Measurements from ENCODE around the gene CHTOP. TPM values are rescaled to one million over a fixed set of nuclear protein-coding genes. Genes with fewer than 3 reads are reported as not detected.

Gene CHTOP
- total and polyA plus RNA-seq, 2 of the 4 experiments (the other 2 are of a cell fraction), result 33.9 to 50.8 TPM

DNA sequence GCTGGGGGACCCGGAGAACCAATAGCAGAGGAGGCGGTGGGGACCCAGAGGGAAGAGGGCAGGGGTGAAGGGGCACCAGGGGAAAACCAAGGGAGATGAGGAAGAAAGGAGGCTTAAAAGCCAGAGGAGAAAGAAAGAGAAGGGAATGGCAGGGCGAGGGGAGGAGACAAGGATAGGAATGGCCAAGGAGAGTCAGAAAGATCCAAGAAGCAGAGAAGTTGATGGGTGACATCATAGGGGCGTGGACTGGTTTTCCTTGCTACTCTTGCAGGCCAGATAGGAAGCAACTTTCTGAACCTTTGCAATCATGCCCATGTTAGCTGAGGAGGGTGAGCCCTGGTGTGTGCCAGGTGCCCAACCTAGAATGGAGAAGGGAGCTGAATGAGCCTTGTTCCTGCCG is 50.0 kb downstream of the CHTOP start:
- POLR2A ChIA-PET (ENCODE audit: unreplicated experiment), result interaction anchor here (0.7 kb wide), 1 partner anchor 52 kb away, joined by 3 read pairs; no protein-coding TSS in a partner anchor
- no TSS peak for BruUV-seq (replicated peaks)
- no peak overlapping the region for H3K4me3 ChIP-seq (ENCODE audit: insufficient read depth, low read depth, low read length)
- H3K9me1 ChIP-seq (ENCODE audit: insufficient read depth, low read length), result no peaks in the 10 kb centered on the region
- no peak overlapping the region for H2AK5ac ChIP-seq (ENCODE audit: low read depth, low read length)
- no peaks in the 10 kb centered on the region for H3K36me3 ChIP-seq (ENCODE audit: control insufficient read depth, insufficient read depth, low read length)
- H2BK5ac ChIP-seq (ENCODE audit: low read depth, low read length, poor library complexity, severe bottlenecking), result no peak overlapping the region
- H3K4me2 ChIP-seq (ENCODE audit: low read depth, low read length), result no peak overlapping the region
- H4K20me1 ChIP-seq (ENCODE audit: insufficient read depth, low read length), result no peaks in the 10 kb centered on the region; the same call in 1 of the 2 replicates
- ATAC-seq (ENCODE audit: low read depth), result no peak
- no peak overlapping the region for H3K9ac ChIP-seq (ENCODE audit: low read depth, low read length)
- no peak overlapping the region for H4K91ac ChIP-seq (ENCODE audit: insufficient read depth, low read depth, low read length)
- H4K8ac ChIP-seq (ENCODE audit: low read depth in 2 of 2, low read length in 2 of 2), result no peak overlapping the region
- WGBS, 2 experiments (ENCODE audit: extremely low coverage in 2 of 2, insufficient read length in 1 of 2), result 64% methylated on average over 3 of the region's 5 CpGs; no CpG with 5 or more reads in 1 of the 2 experiments
- no peak overlapping the region for H3K4ac ChIP-seq (ENCODE audit: low read depth, low read length)
- dilution Hi-C loops (cut with HindIII; ENCODE audit: low sequenced_read_pairs, unreplicated experiment) (no loop called here), in situ Hi-C loops (cut with MboI; ENCODE audit: low sequenced_read_pairs) (no loop called here), intact Hi-C loops (cut with micrococcal nuclease) (no loop called here)
- CTCF ChIA-PET, result interaction anchor here (0.6 kb wide), 1 partner anchor 311 kb away, joined by 3 read pairs; no protein-coding TSS in a partner anchor
- H3K23ac ChIP-seq (ENCODE audit: low read depth, low read length), result no peak overlapping the region
- H2AFZ ChIP-seq (replicated peaks; ENCODE audit: low read length, poor library complexity), result no peak overlapping the region
- H3K18ac ChIP-seq (ENCODE audit: low read depth, low read length), result no peak overlapping the region
- H3K27ac ChIP-seq (ENCODE audit: insufficient read depth, low read length), result no peak overlapping the region
- H2AK9ac ChIP-seq (replicated peaks; ENCODE audit: low read depth, low read length, poor library complexity), result no peak overlapping the region
- no peaks in the 10 kb centered on the region for H3K9me3 ChIP-seq (ENCODE audit: control insufficient read depth, insufficient read depth, low read length)
- H3K56ac ChIP-seq (ENCODE audit: extremely low read depth, insufficient read depth, low read length), result no peak overlapping the region
- H2BK20ac ChIP-seq (ENCODE audit: low read depth, low read length), result no peak overlapping the region
- peaks cover 2% of the 10 kb centered on the region; the same call in 1 of the 2 replicates for H3K4me1 ChIP-seq (ENCODE audit: control insufficient read depth, insufficient read depth, low read length)
- no peak overlapping the region for H3K14ac ChIP-seq (replicated peaks; ENCODE audit: low read depth, low read length)
- no peak overlapping the region for H2BK15ac ChIP-seq (ENCODE audit: low read depth, low read length)
- peak; percentile 31 for DNase-seq
- no peaks in the 10 kb centered on the region for H3K79me1 ChIP-seq (ENCODE audit: low read depth in 1 of 2, low read length in 2 of 2)
- peaks cover 62% of the 10 kb centered on the region for H3K27me3 ChIP-seq (ENCODE audit: control insufficient read depth, insufficient read depth, low read length)
- no peak for TF ChIP-seq CHD1 (IDR thresholded peaks at IDR 0.05; ENCODE audit: low read depth, low read length)
- no peak for TF ChIP-seq NFE2L2 (IDR thresholded peaks at IDR 0.05; ENCODE audit: low read depth, low read length)
- no peak for TF ChIP-seq RAD21 (IDR thresholded peaks at IDR 0.05; ENCODE audit: low read length)
- no peak for TF ChIP-seq BHLHE40 (IDR thresholded peaks at IDR 0.05; ENCODE audit: low read depth, low read length)
- TF ChIP-seq SMC3 (IDR thresholded peaks at IDR 0.05; ENCODE audit: low read depth, low read length), result no peak
- H2BK120ac ChIP-seq (ENCODE audit: low read depth, low read length), result no peak overlapping the region
- no peak overlapping the region for H4K5ac ChIP-seq (ENCODE audit: low read depth, low read length)
